Stimulated activated CD4-positive, alpha-beta T cell treated with anti-CD3 and anti-CD28 coated beads, TNF-alpha, amount 100 ng/mL, for 24 hours (primary cell): ENCODE results near the gene SUSD4.

ENCODE experiments used
- DNase-seq, 3 experiments: peaks; one replicate each; pipeline ENCODE4 v3.0.0-alpha.2; 2020; ENCODE audit warnings: low read depth in 3 of 3

SUSD4 gene

GRCh38 chr1:223231011-223231572 is 132.9 kb downstream of the SUSD4 start:
- no peak for DNase-seq

GRCh38 chr1:223230161-223230881 is 133.7 kb downstream of the SUSD4 start:
- peak in 1 of 3 experiments; percentile 25 for DNase-seq

DNA sequence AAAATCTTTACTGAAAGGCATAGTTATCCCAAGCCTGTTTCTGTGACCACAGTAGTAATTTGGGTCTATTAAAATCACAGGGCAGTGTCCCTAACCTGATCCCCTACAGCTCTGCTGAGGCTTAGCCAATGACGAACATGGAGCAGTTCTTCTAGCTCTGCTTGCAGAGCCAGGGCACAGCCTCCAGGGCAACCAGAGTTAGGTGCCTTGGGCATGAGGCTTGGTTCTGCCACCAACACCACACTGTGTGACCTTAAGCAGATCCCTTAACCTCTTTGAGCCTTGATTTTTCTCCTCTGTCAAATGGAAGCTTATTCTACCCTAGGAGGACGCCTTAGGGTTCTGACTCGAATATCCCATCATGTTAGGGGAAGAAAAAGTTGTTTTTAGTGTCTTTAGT is 134.2 kb downstream of the SUSD4 start:
- no peak for DNase-seq

GRCh38 chr1:223228931-223229528 is 134.9 kb downstream of the SUSD4 start:
- DNase-seq, result no peak

DNA sequence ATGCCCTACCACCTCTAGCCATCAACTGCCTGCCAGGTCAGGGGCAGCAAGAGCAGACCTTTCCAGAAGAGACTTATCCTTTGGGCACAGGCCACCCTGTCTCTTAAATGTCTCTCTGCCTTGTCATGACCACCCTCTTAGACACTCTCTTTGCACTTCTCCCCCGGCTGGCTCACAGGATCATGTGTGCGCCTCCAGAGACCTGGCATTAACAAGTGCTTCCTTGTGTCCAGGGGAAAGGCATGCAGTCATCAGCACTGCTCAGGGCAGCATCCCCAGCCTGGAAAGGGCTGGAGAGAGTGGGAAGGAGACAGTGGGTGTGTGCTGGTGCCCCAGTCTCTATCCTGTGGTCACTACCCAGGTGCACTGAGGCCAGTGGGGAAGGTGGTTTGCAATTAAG is 135.8 kb downstream of the SUSD4 start:
- DNase-seq, result no peak

DNA sequence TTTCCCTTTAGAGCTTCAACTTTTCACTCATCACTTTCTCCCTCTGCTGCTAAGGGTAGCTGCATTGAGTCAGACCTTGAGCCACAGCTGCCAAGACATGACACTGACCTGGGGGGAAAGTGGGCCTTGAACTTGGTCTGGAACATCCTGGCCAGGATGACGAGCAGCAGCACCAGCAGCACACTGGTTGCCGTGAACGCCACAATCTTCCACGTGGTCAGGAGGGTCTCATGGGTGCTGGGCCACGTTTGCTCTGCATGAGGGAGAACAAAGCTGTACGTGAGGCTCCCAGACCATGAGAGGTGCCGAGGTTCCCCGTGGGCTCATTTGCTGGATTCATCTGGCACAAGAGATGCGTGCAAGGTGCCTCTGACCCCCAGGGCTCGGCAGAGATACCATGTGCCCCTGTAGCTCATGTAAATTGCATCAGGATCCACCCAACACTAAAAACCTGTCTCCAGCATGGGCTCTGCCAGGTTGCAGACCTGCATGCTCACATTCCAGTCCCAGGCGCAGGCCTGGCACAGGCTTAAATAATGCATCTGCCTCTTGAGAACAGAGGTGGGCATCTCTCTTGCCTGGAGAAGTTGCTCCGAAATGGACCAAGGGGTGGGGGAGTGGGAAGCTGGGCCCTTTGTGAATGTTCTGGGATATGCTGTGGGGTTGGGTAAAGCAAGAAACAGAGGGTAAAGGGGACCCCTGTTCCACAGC is 136.3 kb downstream of the SUSD4 start:
- no peak for DNase-seq

GRCh38 chr1:223227031-223227430 is 136.9 kb downstream of the SUSD4 start:
- DNase-seq, result no peak

- no peak for DNase-seq
Observed at GRCh38 chr1:223226271-223226670, 137.7 kb downstream of the SUSD4 start.

DNA sequence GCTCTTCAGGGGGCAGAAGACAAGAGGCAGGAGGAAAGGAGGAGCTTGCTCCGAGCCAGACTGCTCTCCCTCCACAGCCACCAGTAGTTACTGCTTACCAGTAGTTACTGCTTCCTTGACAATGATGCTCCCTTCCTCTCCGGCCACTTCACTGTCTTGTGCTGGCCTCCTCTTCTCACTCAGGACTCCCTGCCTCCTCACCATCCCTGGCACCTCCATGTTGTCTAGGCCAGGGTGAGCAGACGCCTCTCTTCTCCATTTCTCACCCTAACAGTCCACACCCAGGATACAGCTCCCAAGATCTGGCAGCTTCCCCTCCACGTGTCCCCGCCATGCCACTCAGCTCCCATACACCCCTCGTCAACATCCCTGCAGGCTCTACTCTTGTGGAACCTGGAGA is 138.5 kb downstream of the SUSD4 start:
- no peak for DNase-seq

GRCh38 chr1:223225061-223225460 is 138.9 kb downstream of the SUSD4 start:
- no peak for DNase-seq

GRCh38 chr1:223224465-223224864 is 139.5 kb downstream of the SUSD4 start:
- no peak for DNase-seq

- no peak for DNase-seq
Observed at GRCh38 chr1:223223091-223223995, 140.6 kb downstream of the SUSD4 start.

GRCh38 chr1:223222377-223222776 is 141.6 kb downstream of the SUSD4 start:
- DNase-seq, result no peak

DNA sequence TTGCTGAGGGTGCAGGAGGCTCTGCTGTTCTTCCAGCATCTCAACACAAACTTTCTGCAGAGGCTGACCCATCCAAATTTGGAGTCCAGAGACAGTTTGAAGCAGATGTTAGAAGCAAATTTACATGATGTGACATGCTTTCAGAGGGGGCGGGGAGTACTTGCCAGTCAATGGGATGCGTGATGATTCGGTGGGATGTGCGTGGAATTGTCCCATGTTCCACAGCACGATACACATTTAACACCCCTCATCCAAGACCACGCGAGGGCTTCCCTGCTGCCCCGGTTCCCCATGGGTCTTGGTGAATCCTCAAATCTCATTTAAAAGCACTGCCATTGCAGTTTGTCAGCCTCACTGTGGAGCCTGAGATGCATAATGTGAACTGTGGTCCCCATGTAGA is 142.3 kb downstream of the SUSD4 start:
- no peak for DNase-seq

DNA sequence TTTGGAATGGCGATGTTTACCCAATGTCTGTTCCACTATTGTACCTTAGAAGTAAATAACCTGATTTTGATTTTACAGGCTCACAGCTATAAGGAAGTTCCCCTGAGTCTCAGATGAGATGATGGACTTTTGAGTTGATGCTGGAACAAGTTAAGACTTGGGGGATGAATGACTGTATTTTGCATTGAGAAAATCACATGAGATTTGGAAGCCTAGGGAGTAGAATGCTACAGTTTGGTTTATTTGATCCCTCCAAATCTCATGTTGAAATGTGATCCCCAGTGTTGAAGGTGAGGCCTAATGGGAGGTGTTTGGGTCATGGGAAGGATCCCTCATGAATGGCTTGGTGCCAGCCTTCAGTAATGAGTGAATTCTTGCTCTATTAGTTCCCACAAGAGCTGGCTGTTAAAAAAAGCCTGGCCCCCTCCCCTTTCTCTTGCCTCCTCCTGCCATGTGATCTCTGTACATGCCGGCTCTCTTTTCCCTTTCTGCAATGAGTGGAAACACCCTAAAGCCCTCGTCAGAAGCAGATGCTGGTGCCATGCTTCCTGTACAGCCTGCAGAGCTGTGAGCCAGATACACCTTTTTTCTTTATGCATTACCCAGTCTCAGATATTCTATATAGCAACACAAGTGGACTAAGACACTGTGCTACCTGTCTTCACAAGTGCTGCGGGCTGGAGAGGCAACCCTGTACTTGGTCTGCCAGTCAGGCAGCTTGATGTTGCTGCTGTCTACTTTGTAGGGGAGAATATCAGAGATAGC is 143.9 kb downstream of the SUSD4 start:
- DNase-seq, result no peak

- no peak for DNase-seq
Observed at GRCh38 chr1:223219318-223219635, 144.7 kb downstream of the SUSD4 start.

DNA sequence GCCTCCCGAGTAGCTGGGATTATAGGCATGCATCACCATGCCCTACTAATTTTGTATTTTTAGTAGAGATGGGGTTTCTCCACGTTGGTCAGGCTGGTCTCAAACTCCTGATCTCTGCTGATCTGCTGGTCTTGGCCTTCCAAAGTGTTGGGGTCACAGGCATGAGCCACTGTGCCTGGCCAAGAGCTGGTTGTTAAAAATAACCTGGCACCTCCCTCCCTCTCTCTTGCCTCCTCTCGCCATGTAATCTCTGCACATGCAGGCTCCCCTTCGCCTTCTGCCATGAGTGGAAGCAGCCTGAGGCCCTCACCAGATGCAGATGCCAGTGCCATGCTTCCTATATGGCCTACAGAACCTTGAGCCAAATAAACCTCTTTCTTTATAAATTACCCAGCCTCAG is 146.2 kb downstream of the SUSD4 start:
- DNase-seq, result no peak

- no peak for DNase-seq
Observed at GRCh38 chr1:223216531-223217205, 147.3 kb downstream of the SUSD4 start.

GRCh38 chr1:223216074-223216473 is 147.9 kb downstream of the SUSD4 start:
- no peak for DNase-seq

GRCh38 chr1:223215026-223215425 is 148.9 kb downstream of the SUSD4 start:
- DNase-seq, result no peak
